Kidney glomerular epithelial cell (primary cell): ENCODE data around the gene SLC35F1.
"Not testable (repeated sequence)": the region's sequence is repeated elsewhere in the genome, so short reads cannot be mapped to it uniquely, and the experiment has no call there.

ENCODE experiments used
- DNase-seq: peaks from one replicate; lab custom pipeline; 2025; lab: John Stamatoyannopoulos, UW

Gene SLC35F1

DNA sequence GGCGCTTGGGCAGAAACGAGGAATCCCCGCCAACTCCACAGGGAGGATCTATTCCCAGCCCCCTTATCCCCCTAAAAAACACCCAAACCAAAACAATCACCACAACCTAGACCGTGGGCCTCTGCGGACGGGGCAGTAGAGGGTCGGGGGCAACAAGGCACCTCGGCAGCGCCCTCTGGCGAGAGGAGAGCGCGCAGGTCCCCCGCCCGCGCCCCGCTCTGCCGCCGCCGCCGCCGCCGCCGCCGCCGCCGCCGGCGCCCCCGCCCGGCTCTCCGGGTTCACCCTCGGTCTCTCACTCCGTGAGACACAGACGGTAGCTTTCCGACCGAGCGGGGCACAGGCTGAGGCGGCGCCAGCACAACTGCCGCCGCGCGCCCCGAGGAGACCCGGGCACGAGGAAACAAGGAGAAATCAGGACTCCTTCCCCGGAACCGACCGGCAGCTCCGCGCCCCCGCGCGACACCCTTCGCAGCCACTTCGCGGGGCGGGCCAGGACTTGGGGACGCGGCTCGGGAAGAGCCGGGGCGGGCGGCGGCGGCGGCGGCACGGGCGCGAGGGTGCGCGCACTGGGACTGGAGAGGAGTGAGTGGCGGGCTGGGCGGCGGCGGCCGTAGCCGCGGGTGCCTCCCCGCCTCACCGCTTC is at the start of gene SLC35F1:
Gene SLC35F1, plus strand, starts transcription at position 307 of the 643 bp plus-strand sequence.
- DNase-seq: no peak

DNA sequence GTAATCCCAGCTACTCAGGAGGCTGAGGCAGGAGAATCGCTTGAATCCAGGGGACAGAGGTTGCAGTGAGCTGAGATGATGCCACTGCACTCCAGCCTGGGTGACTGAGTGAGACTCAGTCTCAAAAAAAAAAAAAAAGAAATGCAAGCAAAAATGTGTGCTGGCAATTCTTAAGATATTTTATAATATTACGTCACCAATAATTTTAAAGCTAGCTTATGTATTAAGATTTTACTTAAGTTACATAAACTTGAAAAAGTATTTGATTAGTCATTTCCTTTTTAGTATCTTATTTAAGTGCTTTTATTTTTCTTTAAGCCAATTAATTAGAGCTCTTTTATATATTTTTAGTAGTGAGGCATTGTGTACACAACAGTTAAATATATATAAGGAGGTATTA is 48.5 kb upstream of the SLC35F1 start:
- DNase-seq: not testable (repeated sequence)

GRCh38 chr6:117861545-117861944 is 45.5 kb upstream of the SLC35F1 start:
- DNase-seq: no peak

DNA sequence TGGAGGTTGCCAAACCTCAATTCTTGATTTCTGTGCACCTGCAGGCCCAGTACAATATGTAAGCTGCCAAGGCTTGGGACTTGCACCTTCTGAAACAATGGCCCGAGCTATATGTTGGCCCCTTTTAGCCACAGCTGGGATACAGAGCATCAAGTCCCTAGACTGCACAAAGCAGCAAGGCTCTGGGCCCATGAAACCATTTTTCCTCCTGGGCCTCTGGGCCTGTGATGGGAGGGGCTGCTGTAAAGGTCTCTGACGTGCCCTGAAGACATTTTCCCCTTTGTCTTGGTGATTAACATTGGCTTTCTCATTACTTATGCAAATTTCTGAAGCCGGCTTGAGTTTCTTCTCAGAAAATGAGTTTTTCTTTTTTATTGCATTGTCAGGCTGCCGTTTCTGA is 40.5 kb upstream of the SLC35F1 start:
- DNase-seq: no peak

DNA sequence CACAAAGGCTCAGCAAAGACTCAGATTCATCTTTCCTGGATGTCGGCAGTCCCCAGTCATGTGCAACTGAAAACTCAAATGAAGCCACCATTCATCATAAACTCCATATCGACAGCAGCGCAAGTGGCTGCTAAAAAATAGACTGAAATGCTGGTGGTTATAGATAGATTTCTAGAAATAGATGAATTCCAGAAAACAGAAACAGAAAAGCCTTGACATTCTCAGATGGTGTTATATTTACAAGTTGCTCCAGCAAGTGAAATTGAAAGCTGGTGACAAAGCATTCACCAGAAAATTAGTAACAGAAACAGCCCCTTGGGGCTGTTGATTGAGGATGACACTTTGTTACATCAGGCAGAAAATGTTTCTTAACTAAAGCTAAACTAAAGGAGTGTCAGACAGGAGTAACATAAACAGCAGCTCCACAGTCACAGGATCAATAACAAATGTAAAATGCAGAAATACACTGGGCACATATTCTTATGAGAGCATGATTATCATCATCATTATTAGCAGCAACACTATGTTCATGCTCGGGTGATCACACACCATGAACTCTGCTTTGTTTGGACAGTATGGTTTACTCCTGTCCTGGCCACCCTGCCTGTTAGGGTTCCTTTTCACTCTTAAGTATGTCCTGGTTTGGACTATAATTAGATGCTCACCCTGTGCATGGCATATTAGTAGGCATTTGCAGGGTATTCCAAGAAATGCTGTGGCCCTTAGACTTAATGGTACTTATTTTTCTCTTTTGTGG is 36.4 kb upstream of the SLC35F1 start:
- no peak for DNase-seq

GRCh38 chr6:117880824-117881223 is 26.2 kb upstream of the SLC35F1 start:
- no peak for DNase-seq

DNA sequence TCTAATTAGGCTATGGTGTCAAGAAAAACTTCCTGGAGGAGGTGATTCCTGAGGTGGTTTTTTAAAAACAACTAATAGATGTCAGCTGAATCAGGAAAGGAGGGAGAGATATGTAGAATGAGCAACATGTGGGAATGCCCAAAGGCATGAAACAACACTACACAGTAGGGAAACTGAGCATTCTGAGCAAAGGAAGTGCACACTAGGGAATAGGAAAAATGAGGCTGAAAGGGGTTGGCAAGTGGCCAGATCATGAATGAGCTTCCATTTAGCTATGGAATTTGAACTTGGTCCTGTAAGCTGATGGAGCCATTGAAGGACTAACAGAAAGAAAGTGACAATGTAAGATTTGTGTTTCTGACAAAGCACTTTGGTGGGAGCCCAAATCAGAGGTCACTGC is 16.9 kb upstream of the SLC35F1 start:
- no peak for DNase-seq

DNA sequence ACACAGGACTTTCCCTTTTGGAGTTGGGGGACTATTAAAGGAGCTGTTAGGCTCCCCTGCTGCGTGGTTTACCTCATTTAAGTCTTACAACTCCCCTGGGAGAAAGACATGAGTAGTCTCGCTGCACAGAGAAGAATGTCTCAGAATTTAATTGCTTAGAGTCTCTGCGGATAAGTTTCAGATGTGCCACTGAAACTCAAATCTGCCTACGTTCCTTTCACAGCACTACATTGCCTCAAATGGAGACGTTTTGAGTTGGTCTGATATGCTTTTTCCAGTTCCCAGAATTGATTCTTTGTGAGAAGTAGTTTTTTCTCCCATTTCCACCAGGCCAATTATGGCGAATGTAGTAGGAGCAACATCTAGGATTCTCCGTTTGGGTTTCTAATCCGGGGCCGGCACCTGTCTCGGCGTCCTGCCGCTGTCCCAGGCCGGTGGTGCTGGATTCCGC is 532 bp upstream of the SLC35F1 start:
- DNase-seq: no peak

GRCh38 chr6:117907601-117908245 is 659 bp downstream of the SLC35F1 start:
- no peak for DNase-seq

DNA sequence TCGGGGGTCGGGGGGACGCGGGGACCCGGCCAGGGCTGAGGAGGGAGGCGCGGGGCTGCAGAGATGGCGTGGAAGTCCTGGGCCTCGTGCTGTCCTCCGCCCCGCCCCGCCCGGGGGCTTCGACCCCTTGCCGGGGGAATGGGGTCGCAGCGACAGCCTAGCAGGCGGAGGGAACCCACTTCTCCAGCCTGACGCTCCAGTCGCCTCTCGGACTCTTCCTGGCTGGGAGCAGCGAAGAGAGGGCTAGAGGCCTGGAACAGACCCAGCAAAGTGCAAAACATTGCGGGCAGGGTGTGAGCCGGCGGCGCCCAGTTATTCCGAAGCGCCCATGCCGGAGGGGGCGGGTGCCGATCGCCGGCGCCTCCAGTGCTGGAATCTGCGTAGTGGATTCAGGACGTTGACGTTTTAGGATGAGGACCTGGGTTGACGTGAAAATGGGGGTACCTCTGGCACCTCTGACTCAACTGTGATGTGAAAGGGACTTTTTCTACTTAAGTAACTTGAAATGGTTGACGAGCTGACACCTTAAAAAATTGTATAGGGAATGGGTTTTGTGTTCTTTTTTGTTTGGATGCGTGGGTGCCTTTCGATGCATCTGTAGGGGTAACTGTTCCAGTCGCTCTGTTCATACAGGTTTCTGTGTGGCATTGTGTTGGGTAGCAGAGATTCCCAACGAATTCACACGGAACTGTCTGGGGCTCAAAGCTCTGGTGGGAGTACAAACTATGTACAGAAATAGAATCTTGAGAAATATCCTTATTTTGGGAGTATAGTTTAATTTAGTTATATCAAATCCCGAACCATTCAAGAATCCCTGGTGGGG is 1.4 kb downstream of the SLC35F1 start:
- DNase-seq: no peak

GRCh38 chr6:117909638-117910037 is 2.6 kb downstream of the SLC35F1 start:
- DNase-seq: no peak

- no peak for DNase-seq
Observed at GRCh38 chr6:117910549-117910948, 3.5 kb downstream of the SLC35F1 start.

- DNase-seq: no peak
Observed at GRCh38 chr6:117911150-117911549, 4.1 kb downstream of the SLC35F1 start.

DNA sequence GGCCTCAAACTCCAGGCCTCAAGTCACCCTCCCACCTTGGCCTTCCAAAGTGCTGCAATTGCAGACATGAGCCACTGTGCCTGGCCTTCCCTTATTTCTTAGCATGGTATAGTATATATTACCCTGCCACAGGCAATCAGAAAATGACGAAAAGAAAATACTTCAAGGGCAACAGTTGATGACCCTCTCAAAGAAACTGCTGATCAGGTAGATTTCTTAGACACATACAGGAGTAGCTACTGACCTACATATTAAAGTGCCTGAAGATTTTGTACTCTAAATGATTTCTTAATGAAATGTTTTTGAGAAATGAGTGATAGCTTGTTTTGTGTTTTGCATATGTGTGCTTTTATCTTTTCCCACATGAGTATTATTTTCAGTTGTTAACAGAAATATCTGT is 4.6 kb downstream of the SLC35F1 start:
- no peak for DNase-seq

- no peak for DNase-seq
Observed at GRCh38 chr6:117915846-117916245, 8.8 kb downstream of the SLC35F1 start.

- DNase-seq: no peak
Observed at GRCh38 chr6:117916483-117916882, 9.4 kb downstream of the SLC35F1 start.

GRCh38 chr6:117917176-117917575 is 10.1 kb downstream of the SLC35F1 start:
- DNase-seq: no peak

DNA sequence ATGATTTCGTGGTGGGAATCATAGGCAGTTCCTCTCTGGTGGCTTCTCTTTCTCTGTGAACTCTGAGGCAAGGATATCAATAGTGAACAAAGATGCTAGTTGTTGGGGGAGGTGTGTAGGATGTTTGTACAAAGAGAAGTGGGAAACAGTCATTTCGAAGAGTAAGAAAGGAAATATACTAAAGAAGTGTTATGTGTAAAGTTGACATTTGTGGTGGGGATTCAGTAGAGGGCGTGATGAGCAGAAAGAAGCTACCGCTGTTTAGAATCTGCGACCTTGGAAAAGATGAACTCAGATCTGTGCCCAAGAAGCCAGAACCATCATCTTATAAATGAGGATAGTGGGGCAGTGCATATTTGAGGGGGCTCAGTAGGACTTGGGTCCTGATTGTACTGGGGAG is 11.4 kb downstream of the SLC35F1 start:
- DNase-seq: no peak

GRCh38 chr6:117919275-117919674 is 12.2 kb downstream of the SLC35F1 start:
- no peak for DNase-seq

GRCh38 chr6:117919775-117920729 is 13.0 kb downstream of the SLC35F1 start:
- DNase-seq: no peak

GRCh38 chr6:117924690-117925089 is 17.6 kb downstream of the SLC35F1 start:
- DNase-seq: no peak
